Left cardiac atrium (tissue), 4 donors: ENCODE measurements around the gene GPRC5C. TPM values are rescaled to one million over a fixed set of nuclear protein-coding genes. Genes with fewer than 3 reads are reported as not detected.
"Not testable (repeated sequence)": the region's sequence is repeated elsewhere in the genome, so short reads cannot be mapped to it uniquely, and the experiment has no call there.

Experiments used
- ATAC-seq, 2 donors: fragments of 200-7000 bp; cut with Tn5 transposase; one replicate each; pipeline ENCODE4 v1.9.1; 2020; ENCODE audit warnings: mild to moderate bottlenecking in 2 of 2, moderate library complexity in 2 of 2
- DNase-seq: peaks from one replicate; pipeline ENCODE4 v3.0.0-alpha.2; 2020
- intact Hi-C, 2 donors: fragments of 100-400 bp; cut with DNase I; formaldehyde crosslinking; loops; one replicate each; pipeline versions ENCODE4 v1.14.1 to v1.15.1; 2022 to 2023
- total RNA-seq, 2 donors: library from RNA; stranded (reverse); fragmentation: NEBNext Ultra II Directional; extraction: Animal tissue kit (Norgen Biotek cat#: 25700); gene quantifications; one replicate each; pipeline ENCODE4 v1.2.1, GENCODE V29; 2021
- donor health status: DM: no; HTN: yes; CAD: no.
- donor health status: DM: no; HTN: yes; CAD: no; lungs with severe emphysema.
- donor health status: DM: yes; HTN: yes; CAD: no.
- donor health status: Dilated cardiomyopathy.

Gene GPRC5C
- total RNA-seq, 2 donors from 2014 or later: 24.2 to 25.9 TPM

- ATAC-seq: no peak
- intact Hi-C loops: no loop called here
These were observed 28.3 kb upstream of the GPRC5C start for GRCh38 chr17:74403512-74404137.

GRCh38 chr17:74404218-74404617, 27.7 kb upstream of the GPRC5C start:
- intact Hi-C loops: no loop called here

More at GRCh38 chr17:74403512-74404137, 28.3 kb upstream of the GPRC5C start:
- no peak for DNase-seq

GRCh38 chr17:74404789-74405188, 27.1 kb upstream of the GPRC5C start:
- no peak for ATAC-seq
- intact Hi-C loops: no loop called here
- DNase-seq: no peak

More at GRCh38 chr17:74404218-74404617, 27.7 kb upstream of the GPRC5C start:
- ATAC-seq: no peak
- no peak for DNase-seq

GRCh38 chr17:74405311-74405710, 26.6 kb upstream of the GPRC5C start:
- intact Hi-C loops, DNase-seq, ATAC-seq: not testable (repeated sequence)

- no peak for ATAC-seq
- no peak for DNase-seq
- intact Hi-C loops: no loop called here
These were observed 24.5 kb upstream of the GPRC5C start for GRCh38 chr17:74407384-74407783.

GRCh38 chr17:74408262-74408661, 23.6 kb upstream of the GPRC5C start:
- ATAC-seq: peak in 1 of 2 donors; percentile 65
- intact Hi-C loops: no loop called here
- no peak for DNase-seq

GRCh38 chr17:74408815-74409214, 23.1 kb upstream of the GPRC5C start:
- intact Hi-C loops: no loop called here

GRCh38 chr17:74410001-74410443, 21.9 kb upstream of the GPRC5C start:
- ATAC-seq (no peak), DNase-seq (no peak)
- intact Hi-C loops: no loop called here

More at GRCh38 chr17:74408815-74409214, 23.1 kb upstream of the GPRC5C start:
- ATAC-seq (no peak), DNase-seq (no peak)

- intact Hi-C loops: no loop called here
- DNase-seq: no peak
- ATAC-seq: no peak
These were observed 19.3 kb upstream of the GPRC5C start for GRCh38 chr17:74412581-74412980.

- ATAC-seq: no peak
- intact Hi-C loops: no loop called here
- no peak for DNase-seq
These were observed 18.4 kb upstream of the GPRC5C start for GRCh38 chr17:74413491-74413890.

GRCh38 chr17:74414510-74414909, 17.4 kb upstream of the GPRC5C start:
- ATAC-seq (no peak), DNase-seq (no peak)

GRCh38 chr17:74415608-74416396, 16.1 kb upstream of the GPRC5C start:
- DNase-seq: no peak
- intact Hi-C loops: no loop called here
- no peak for ATAC-seq

More at GRCh38 chr17:74414510-74414909, 17.4 kb upstream of the GPRC5C start:
- intact Hi-C loops: no loop called here

- DNase-seq: no peak
- intact Hi-C loops: no loop called here
- ATAC-seq: peak in 1 of 2 donors; percentile 62
These were observed 14.5 kb upstream of the GPRC5C start for GRCh38 chr17:74417178-74418045.

GRCh38 chr17:74419928-74420411, 11.9 kb upstream of the GPRC5C start:
- no peak for ATAC-seq
- DNase-seq: no peak
- intact Hi-C loops: no loop called here

GRCh38 chr17:74424117-74424516, 7.8 kb upstream of the GPRC5C start:
- intact Hi-C loops: no loop called here

GRCh38 chr17:74424657-74425056, 7.2 kb upstream of the GPRC5C start:
- intact Hi-C loops: loop anchor here in 1 of 2 donors (5.0 kb wide), 1 partner anchor 37 kb away; no protein-coding TSS in a partner anchor
- no peak for DNase-seq
- peak; percentile 82 to 83 for ATAC-seq

More at GRCh38 chr17:74424117-74424516, 7.8 kb upstream of the GPRC5C start:
- ATAC-seq (no peak), DNase-seq (no peak)

- no peak for ATAC-seq
- DNase-seq: no peak
- intact Hi-C loops: loop anchor here in 1 of 2 donors (5.0 kb wide), 1 partner anchor 39 kb away; no protein-coding TSS in a partner anchor
These were observed 5.3 kb upstream of the GPRC5C start for GRCh38 chr17:74426551-74427047.

GRCh38 chr17:74427048-74427762, 4.7 kb upstream of the GPRC5C start:
- no peak for DNase-seq
- peak in 1 of 2 donors; percentile 13 for ATAC-seq
- intact Hi-C loops: loop anchor here in 1 of 2 donors (5.0 kb wide), 1 partner anchor 40 kb away; no protein-coding TSS in a partner anchor
